ENCODE results near the gene CADPS2. TPM values are rescaled to one million over a fixed set of nuclear protein-coding genes. Genes with fewer than 3 reads are reported as not detected.

Gene CADPS2
- total and polyA plus RNA-seq, 2 of the 4 experiments (the other 2 are of a cell fraction), result 0.10 to 0.54 TPM

- no peak overlapping the region for H3K4ac ChIP-seq (ENCODE audit: low read depth, low read length)
- H3K18ac ChIP-seq (ENCODE audit: low read depth, low read length), result no peak overlapping the region
- DNase-seq, result no peak
- no TSS peak for BruUV-seq (replicated peaks)
- in situ Hi-C loops (cut with MboI; ENCODE audit: low sequenced_read_pairs), result no loop called here
- H3K9ac ChIP-seq (ENCODE audit: low read depth, low read length), result no peak overlapping the region
- ATAC-seq (ENCODE audit: low read depth), result no peak
- H3K4me1 ChIP-seq (ENCODE audit: control insufficient read depth, insufficient read depth, low read length), result no peaks in the 10 kb centered on the region
- no peaks in the 10 kb centered on the region for H3K27me3 ChIP-seq (ENCODE audit: control insufficient read depth, insufficient read depth, low read length)
- H3K4me2 ChIP-seq (ENCODE audit: low read depth, low read length), result no peak overlapping the region
- dilution Hi-C loops (cut with HindIII; ENCODE audit: low sequenced_read_pairs, unreplicated experiment), result no loop called here
- no peak overlapping the region for H3K4me3 ChIP-seq (ENCODE audit: insufficient read depth, low read depth, low read length)
- intact Hi-C loops (cut with micrococcal nuclease), result no loop called here
- H3K79me1 ChIP-seq (ENCODE audit: low read depth in 1 of 2, low read length in 2 of 2), result no peaks in the 10 kb centered on the region
- H3K9me3 ChIP-seq (ENCODE audit: control insufficient read depth, insufficient read depth, low read length), result no peaks in the 10 kb centered on the region
- H3K56ac ChIP-seq (ENCODE audit: extremely low read depth, insufficient read depth, low read length), result no peak overlapping the region
- no peak overlapping the region for H2AK9ac ChIP-seq (replicated peaks; ENCODE audit: low read depth, low read length, poor library complexity)
- H2AK5ac ChIP-seq (ENCODE audit: low read depth, low read length), result no peak overlapping the region
- no peaks in the 10 kb centered on the region for H3K9me1 ChIP-seq (ENCODE audit: insufficient read depth, low read length)
- no peak overlapping the region for H3K27ac ChIP-seq (ENCODE audit: insufficient read depth, low read length)
- no peak overlapping the region for H2BK120ac ChIP-seq (ENCODE audit: low read depth, low read length)
- no peak for TF ChIP-seq CEBPB (IDR thresholded peaks at IDR 0.05; ENCODE audit: low read depth, low read length)
- TF ChIP-seq MAFK (IDR thresholded peaks at IDR 0.05; ENCODE audit: low read depth, low read length), result peak; percentile 73
- H4K20me1 ChIP-seq (ENCODE audit: insufficient read depth, low read length), result no peaks in the 10 kb centered on the region
- no peak overlapping the region for H3K14ac ChIP-seq (replicated peaks; ENCODE audit: low read depth, low read length)
- ChIA-PET POLR2A (ENCODE audit: unreplicated experiment) (no interaction called here), CTCF (no interaction called here)
- H4K5ac ChIP-seq (ENCODE audit: low read depth, low read length), result no peak overlapping the region
- no peak overlapping the region for H3K23ac ChIP-seq (ENCODE audit: low read depth, low read length)
- no peak overlapping the region for H4K8ac ChIP-seq (ENCODE audit: low read depth in 2 of 2, low read length in 2 of 2)
- H2AFZ ChIP-seq (replicated peaks; ENCODE audit: low read length, poor library complexity), result no peak overlapping the region
- H3K36me3 ChIP-seq (ENCODE audit: control insufficient read depth, insufficient read depth, low read length), result no peaks in the 10 kb centered on the region
- no peak overlapping the region for H2BK15ac ChIP-seq (ENCODE audit: low read depth, low read length)
- H2BK5ac ChIP-seq (ENCODE audit: low read depth, low read length, poor library complexity, severe bottlenecking), result no peak overlapping the region
- H4K91ac ChIP-seq (ENCODE audit: insufficient read depth, low read depth, low read length), result no peak overlapping the region
- no peak overlapping the region for H2BK20ac ChIP-seq (ENCODE audit: low read depth, low read length)
Observed at GRCh38 chr7:122453432-122453831, 432.8 kb downstream of the CADPS2 start.
